HCT116 (cell line): ENCODE data around the gene SMTNL1. TPM values are rescaled to one million over a fixed set of nuclear protein-coding genes. Genes with fewer than 3 reads are reported as not detected.

ENCODE experiments used
- ATAC-seq: fragments of 200-7000 bp; cut with Tn5 transposase; 2 replicates; pipeline ENCODE4 v1.9.1; 2020; ENCODE audit warnings: mild to moderate bottlenecking, moderate library complexity
- BruUV-seq: library from RNA; stranded (reverse); fragments of 400-500 nt; replicated peaks from 2 replicates; lab custom pipeline; 2021; lab: Mats Ljungman, UMichigan
- CTCF ChIA-PET: fragments of 300-600 bp; sonication (Branson Sonifier 250); formaldehyde crosslinking; loops from one replicate; lab custom pipeline; 2021; ENCODE audit warnings: antibody characterized with exemption; lab: Charles Lee
- POLR2A ChIA-PET: fragments of 300-600, 350-600 bp; sonication (Branson Sonifier 250); formaldehyde crosslinking; loops from one replicate; lab custom pipeline; 2021; ENCODE audit warnings: antibody characterized with exemption; lab: Charles Lee
- RAD21 ChIA-PET, 2 experiments: fragments of 300-600 bp; sonication (Branson Sonifier 250); formaldehyde crosslinking; loops; one replicate each; lab custom pipeline; 2023; ENCODE audit warnings: low total read pairs in 2 of 2; ENCODE audit not compliant: uncharacterized antibody in 2 of 2, unreplicated experiment in 2 of 2, low non-redundant PET in 1 of 2; lab: Charles Lee
- DNase-seq: peaks from one replicate; pipeline ENCODE4 v3.0.0-alpha.2; 2010; ENCODE audit warnings: low read depth, low spot score
- H2AFZ ChIP-seq: fragments of 200-600 bp; shearing (Covaris generic), sonication (generic); 2 replicates; pipeline ENCODE4 v1.6.1; 2017; ENCODE audit warnings: low read depth, mixed run types, mixed read lengths, antibody characterized with exemption, low read length; ENCODE audit not compliant: poor library complexity, severe bottlenecking
- H3K27ac ChIP-seq: 2 replicates; pipeline ENCODE4 v1.5.1; 2012; ENCODE audit warnings: low read depth, low read length
- H3K27me3 ChIP-seq: fragments of 200-600 bp; sonication (generic); 2 replicates; pipeline ENCODE4 v1.6.1; 2016; ENCODE audit warnings: mixed run types, low read length, mixed read lengths; ENCODE audit not compliant: insufficient read depth
- H3K36me3 ChIP-seq, 2 experiments: fragments of 200-500 bp in 1 of 2; fragments of 200-600 bp in 1 of 2; sonication (Bioruptor generic) in 1 of 2; sonication (generic) in 1 of 2; 2 replicates each; pipeline versions ENCODE4 v1.5.1 to v1.6.1; 2014 to 2016; ENCODE audit warnings: low read length in 2 of 2, inconsistent platforms in 1 of 2, mixed read lengths in 1 of 2, mixed run types in 1 of 2; ENCODE audit not compliant: insufficient read depth in 2 of 2, control insufficient read depth in 1 of 2
- H3K4me1 ChIP-seq, 2 experiments: fragments of 200-600 bp in 1 of 2; sonication (generic) in 1 of 2; 2 replicates each; pipeline versions ENCODE4 v1.5.1 to v1.6.1; 2012 to 2017; ENCODE audit warnings: low read length in 2 of 2, inconsistent platforms in 1 of 2, mild to moderate bottlenecking in 1 of 2, mixed read lengths in 1 of 2, mixed run types in 1 of 2, moderate library complexity in 1 of 2; ENCODE audit not compliant: insufficient read depth in 2 of 2, control insufficient read depth in 1 of 2
- H3K4me2 ChIP-seq: fragments of 200-600 bp; sonication (generic); 2 replicates; pipeline ENCODE4 v1.6.1; 2017; ENCODE audit warnings: mixed run types, low read length, mixed read lengths
- H3K4me3 ChIP-seq, 2 experiments: fragments of 200-600 bp in 1 of 2; sonication (generic) in 1 of 2; replicated peaks in 1 of 2; 2 replicates each; pipeline ENCODE4 v1.5.1; 2011 to 2016; ENCODE audit warnings: low read length in 2 of 2, control low read depth in 1 of 2, low read depth in 1 of 2, mild to moderate bottlenecking in 1 of 2, mixed read lengths in 1 of 2, mixed run types in 1 of 2
- H3K79me2 ChIP-seq: fragments of 200-600 bp; sonication (generic); 2 replicates; pipeline ENCODE4 v1.6.1; 2017; ENCODE audit warnings: mild to moderate bottlenecking, mixed run types, low read length, moderate library complexity, mixed read lengths; ENCODE audit not compliant: insufficient read depth
- H3K9ac ChIP-seq: fragments of 200-600 bp; sonication (generic); 2 replicates; pipeline ENCODE4 v1.6.1; 2016; ENCODE audit warnings: low read length, mixed read lengths
- H3K9me2 ChIP-seq: fragments of 200-600 bp; sonication (generic), shearing (Covaris generic); 2 replicates; pipeline ENCODE4 v1.6.1; 2017; ENCODE audit warnings: mixed run types, mild to moderate bottlenecking, moderate library complexity; ENCODE audit not compliant: insufficient read depth
- H3K9me3 ChIP-seq, 2 experiments: fragments of 200-500 bp in 1 of 2; fragments of 200-600 bp in 1 of 2; sonication (Bioruptor generic) in 1 of 2; sonication (generic) in 1 of 2; 2 replicates each; pipeline ENCODE4 v1.6.1; 2014 to 2017; ENCODE audit warnings: low read length in 2 of 2, mixed read lengths in 2 of 2, inconsistent platforms in 1 of 2, low read depth in 1 of 2, mild to moderate bottlenecking in 1 of 2, mixed run types in 1 of 2, moderate library complexity in 1 of 2; ENCODE audit not compliant: control insufficient read depth in 1 of 2, insufficient read depth in 1 of 2
- H4K20me1 ChIP-seq: fragments of 200-600 bp; sonication (generic), shearing (Covaris generic); 2 replicates; pipeline ENCODE4 v1.6.1; 2017; ENCODE audit warnings: mixed run types, mild to moderate bottlenecking, moderate library complexity; ENCODE audit not compliant: insufficient read depth
- ATF3 ChIP-seq: IDR thresholded peaks from 2 replicates; pipeline ENCODE4 v1.6.1; 2012
- CEBPB ChIP-seq: IDR thresholded peaks from 2 replicates; pipeline ENCODE4 v1.6.1; 2012; ENCODE audit warnings: low read depth
- EGR1 ChIP-seq: IDR thresholded peaks from 2 replicates; pipeline ENCODE4 v1.6.1; 2012; ENCODE audit warnings: low read depth
- ELF1 ChIP-seq: IDR thresholded peaks from 2 replicates; pipeline ENCODE4 v1.6.1; 2012; ENCODE audit warnings: low read depth, borderline replicate concordance
- EZH2 ChIP-seq: fragments of 200-600 bp; sonication (generic); IDR thresholded peaks from 2 replicates; pipeline ENCODE4 v1.6.1; 2017; ENCODE audit warnings: antibody characterized with exemption, mixed run types
- EZH2phosphoT487 ChIP-seq: fragments of 200-600 bp; IDR thresholded peaks from 2 replicates; pipeline ENCODE4 v1.6.1; 2018; ENCODE audit warnings: antibody characterized with exemption, borderline replicate concordance
- FOSL1 ChIP-seq: IDR thresholded peaks from 2 replicates; pipeline ENCODE4 v1.6.1; 2012; ENCODE audit warnings: low read depth
- JUND ChIP-seq: IDR thresholded peaks from 2 replicates; pipeline ENCODE4 v1.6.1; 2012
- MAX ChIP-seq: IDR thresholded peaks from 2 replicates; pipeline ENCODE4 v1.6.1; 2012
- POLR2A ChIP-seq: IDR thresholded peaks from 2 replicates; pipeline ENCODE4 v1.7.0; 2011; ENCODE audit warnings: borderline replicate concordance; ENCODE audit not compliant: insufficient read depth, insufficient read length; ENCODE audit errors: extremely low read depth
- POLR2AphosphoS5 ChIP-seq: IDR thresholded peaks from 2 replicates; pipeline ENCODE4 v1.6.1; 2011; ENCODE audit warnings: mild to moderate bottlenecking, low read depth, low read length, moderate library complexity
- RAD21 ChIP-seq: IDR thresholded peaks from 2 replicates; pipeline ENCODE4 v1.6.1; 2012; ENCODE audit warnings: low read depth, mild to moderate bottlenecking
- REST ChIP-seq: IDR thresholded peaks from 2 replicates; pipeline ENCODE4 v1.6.1; 2012; ENCODE audit warnings: low read depth
- SIN3A ChIP-seq: IDR thresholded peaks from 2 replicates; pipeline ENCODE4 v1.6.1; 2012; ENCODE audit warnings: low read depth
- SP1 ChIP-seq: IDR thresholded peaks from 2 replicates; pipeline ENCODE4 v1.6.1; 2012; ENCODE audit warnings: low read depth
- SRF ChIP-seq: IDR thresholded peaks from 2 replicates; pipeline ENCODE4 v1.6.1; 2012; ENCODE audit warnings: low read depth
- TCF7L2 ChIP-seq: IDR thresholded peaks from 2 replicates; pipeline ENCODE4 v1.7.0; 2011; ENCODE audit warnings: borderline replicate concordance, inconsistent platforms; ENCODE audit not compliant: insufficient read depth, insufficient read length; ENCODE audit errors: extremely low read depth
- YY1 ChIP-seq: IDR thresholded peaks from 2 replicates; pipeline ENCODE4 v1.6.1; 2011; ENCODE audit warnings: low read length, low read depth, moderate library complexity, mild to moderate bottlenecking; ENCODE audit not compliant: insufficient replicate concordance; ENCODE audit errors: extremely low read depth
- ZBTB33 ChIP-seq: IDR thresholded peaks from 2 replicates; pipeline ENCODE4 v1.6.1; 2011; ENCODE audit warnings: mild to moderate bottlenecking, low read length, moderate library complexity; ENCODE audit not compliant: insufficient replicate concordance; ENCODE audit errors: extremely low read depth
- ZNF274 ChIP-seq: fragments of 200-500 bp; sonication (Bioruptor generic); IDR thresholded peaks from 2 replicates; pipeline ENCODE4 v1.6.1; 2014; ENCODE audit warnings: mild to moderate bottlenecking, low read depth, low read length, inconsistent platforms
- intact Hi-C: fragments of 100-400 bp; cut with micrococcal nuclease; formaldehyde crosslinking; loops from 2 replicates; pipeline ENCODE4 v1.10.0; 2022
- total RNA-seq: library from RNA; stranded (reverse); gene quantifications from one replicate; pipeline ENCODE4 v1.2.1, GENCODE V29; 2021; ENCODE audit not compliant: unreplicated experiment

SMTNL1 gene
- total RNA-seq, 1 experiment from 2014 or later: not detected

GRCh38 chr11:57542582-57542981 lies 5.2 kb downstream of the SMTNL1 start:
- no TSS peak for BruUV-seq
- TF ChIP-seq ZNF274 (no peak), EGR1 (no peak), REST (no peak), MAX (no peak), ZBTB33 (no peak), RAD21 (no peak), SRF (no peak), EZH2phosphoT487 (no peak), POLR2AphosphoS5 (no peak), CEBPB (no peak), SIN3A (no peak), YY1 (no peak), TCF7L2 (no peak), SP1 (no peak), EZH2 (no peak), JUND (no peak), FOSL1 (no peak), POLR2A (no peak), ATF3 (no peak), ELF1 (no peak)
- Histone ChIP-seq H3K27me3 (no peaks in the 10 kb centered on the region), H4K20me1 (no peaks in the 10 kb centered on the region), H3K9ac (no peak overlapping the region), H3K4me2 (no peak overlapping the region), H3K9me3 (no peaks in the 10 kb centered on the region), H3K4me3 (no peak overlapping the region), H3K79me2 (no peaks in the 10 kb centered on the region), H3K27ac (no peak overlapping the region), H3K4me1 (peaks cover 0 to 12% of the 10 kb centered on the region in 2 experiments; a peak in 3 of 4 replicates), H3K36me3 (no peaks in the 10 kb centered on the region), H2AFZ (no peak overlapping the region), H3K9me2 (no peaks in the 10 kb centered on the region)
- RAD21 ChIA-PET: no interaction called here
- DNase-seq: no peak
- intact Hi-C loops: no loop called here
- POLR2A ChIA-PET: no interaction called here
- no peak for ATAC-seq
- CTCF ChIA-PET: no interaction called here
